GM12878 (cell line): Measurements from ENCODE around the gene ZFHX2. TPM values are rescaled to one million over a fixed set of nuclear protein-coding genes. Genes with fewer than 3 reads are reported as not detected.

Experiments used
- BRCA1 ChIP-seq: IDR thresholded peaks from 2 replicates; pipeline ENCODE4 v1.6.1; 2011; ENCODE audit warnings: low read depth, low read length, improper control_type of control experiment
- CEBPB ChIP-seq, 2 experiments: fragments of 150-350 bp in 1 of 2; IDR thresholded peaks; 2 replicates each; pipeline ENCODE4 v1.6.1; 2012 to 2014; ENCODE audit warnings: low read depth in 2 of 2, low read length in 2 of 2, borderline replicate concordance in 1 of 2, inconsistent platforms in 1 of 2
- HDAC2 ChIP-seq: fragments of 200-600 bp; sonication (generic); IDR thresholded peaks from 2 replicates; pipeline ENCODE4 v1.6.1; 2017
- NRF1 ChIP-seq: conservative IDR thresholded peaks from 2 replicates; pipeline ENCODE4 v1.6.1; 2011; ENCODE audit warnings: mild to moderate bottlenecking, low read depth, low read length, improper control_type of control experiment
- ZBED1 ChIP-seq: IDR thresholded peaks from 2 replicates; pipeline ENCODE4 v1.6.1; 2016; ENCODE audit warnings: borderline replicate concordance
- ZNF207 ChIP-seq: fragments of 450-650 bp; IDR thresholded peaks from 2 replicates; pipeline ENCODE4 v1.6.1; 2014; ENCODE audit warnings: antibody characterized with exemption, mild to moderate bottlenecking, borderline replicate concordance
- polyA plus RNA-seq, 11 experiments: library from polyadenylated mRNA; depleted of rRNA in 4 of 11; unstranded in 6 of 11; stranded (reverse) in 5 of 11; fragments of >200 nt; fragmentation: Nextera tagmentation in 4 of 11; fragmentation: Illumina TruSeq in 1 of 11; extraction: Ambion mirVana in 4 of 11; extraction: Trizol in 1 of 11; gene quantifications; 1 replicate in 1 of 11; 2 replicates in 10 of 11; pipeline versions ENCODE4 v1.2.1 to v1.2.3, GENCODE V29; 2011 to 2016; ENCODE audit warnings: inconsistent platforms in 2 of 11, missing spikeins in 2 of 11, low read depth in 1 of 11
- total RNA-seq, 4 experiments: library from RNA; depleted of rRNA in 3 of 4; stranded (reverse); fragments of >200 nt in 3 of 4; fragmentation: Illumina TruSeq in 1 of 4; extraction: Trizol in 1 of 4; gene quantifications; 2 replicates each; pipeline versions ENCODE4 v1.2.1 to v1.2.3, GENCODE V29; 2013 to 2021
- TF ChIP-seq, protein P1 (sequence below): IDR thresholded peaks from 2 replicates; pipeline ENCODE4 v1.6.1; 2011; ENCODE audit warnings: low read depth, mild to moderate bottlenecking, low read length, moderate library complexity, borderline replicate concordance; ENCODE audit errors: extremely low read depth
- TF ChIP-seq, protein P2 (sequence below): IDR thresholded peaks from 2 replicates; pipeline ENCODE4 v1.6.1; 2012; ENCODE audit warnings: low read depth, low read length, improper control_type of control experiment
- TF ChIP-seq, protein P3 (sequence below): fragments of 150-350 bp; IDR thresholded peaks from 2 replicates; pipeline ENCODE4 v1.6.1; 2016; ENCODE audit warnings: low read depth, low read length
- TF ChIP-seq, protein P4 (sequence below): fragments of 450-650 bp; formaldehyde crosslinking; IDR thresholded peaks from 2 replicates; pipeline ENCODE4 v1.4.0; 2022; ENCODE audit warnings: mild to moderate bottlenecking, moderate library complexity

The ZFHX2 gene
- total and polyA plus RNA-seq, 10 of the 15 experiments (the other 5 are each of a cell fraction or from before 2014, with no cell fraction given), result 0.27 to 2.2 (median 0.55) TPM

DNA sequence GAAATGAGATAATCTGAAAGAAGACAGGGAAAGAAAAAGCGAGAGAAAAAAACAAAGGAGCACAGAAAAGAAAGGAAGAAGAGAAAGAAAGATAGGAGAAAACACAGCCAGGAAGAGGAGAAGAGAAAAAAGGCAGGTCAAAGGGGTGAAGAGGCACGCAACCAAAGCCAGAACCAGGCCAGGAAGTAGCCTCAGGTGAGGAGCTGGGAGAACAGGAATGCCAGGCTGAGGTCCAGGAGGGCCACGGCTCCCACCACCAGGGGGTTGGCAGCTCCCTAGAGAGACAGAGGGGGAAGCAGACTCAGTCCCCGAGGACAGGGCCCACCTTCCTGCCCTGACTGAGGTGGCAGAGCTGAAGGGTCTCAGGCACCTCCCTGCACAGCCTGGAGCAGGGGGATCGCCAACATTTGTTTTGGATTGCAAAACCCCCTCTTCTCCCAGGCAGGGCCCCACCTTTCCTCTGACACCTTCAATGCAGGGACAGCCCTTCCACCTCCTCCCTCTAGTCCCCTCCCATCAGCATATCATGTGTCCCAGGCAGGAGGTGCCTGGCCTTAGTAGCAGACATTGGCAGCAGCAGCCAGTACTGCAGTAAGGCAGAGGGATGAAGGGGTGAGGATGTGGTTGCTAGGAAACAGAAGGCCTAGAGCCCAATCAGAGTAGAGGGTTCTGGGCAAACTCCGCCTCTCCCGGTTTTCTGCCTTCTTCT lies 18.0 kb upstream of the ZFHX2 start (continued):
- TF ChIP-seq, protein P1, sequence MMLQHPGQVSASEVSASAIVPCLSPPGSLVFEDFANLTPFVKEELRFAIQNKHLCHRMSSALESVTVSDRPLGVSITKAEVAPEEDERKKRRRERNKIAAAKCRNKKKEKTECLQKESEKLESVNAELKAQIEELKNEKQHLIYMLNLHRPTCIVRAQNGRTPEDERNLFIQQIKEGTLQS, result no peak
- no peak for TF ChIP-seq HDAC2
- TF ChIP-seq BRCA1, result no peak
- no peak for TF ChIP-seq ZBED1
- TF ChIP-seq, protein P2, sequence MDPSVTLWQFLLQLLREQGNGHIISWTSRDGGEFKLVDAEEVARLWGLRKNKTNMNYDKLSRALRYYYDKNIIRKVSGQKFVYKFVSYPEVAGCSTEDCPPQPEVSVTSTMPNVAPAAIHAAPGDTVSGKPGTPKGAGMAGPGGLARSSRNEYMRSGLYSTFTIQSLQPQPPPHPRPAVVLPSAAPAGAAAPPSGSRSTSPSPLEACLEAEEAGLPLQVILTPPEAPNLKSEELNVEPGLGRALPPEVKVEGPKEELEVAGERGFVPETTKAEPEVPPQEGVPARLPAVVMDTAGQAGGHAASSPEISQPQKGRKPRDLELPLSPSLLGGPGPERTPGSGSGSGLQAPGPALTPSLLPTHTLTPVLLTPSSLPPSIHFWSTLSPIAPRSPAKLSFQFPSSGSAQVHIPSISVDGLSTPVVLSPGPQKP, result no peak
- TF ChIP-seq ZNF207, result no peak
- TF ChIP-seq, protein P3, sequence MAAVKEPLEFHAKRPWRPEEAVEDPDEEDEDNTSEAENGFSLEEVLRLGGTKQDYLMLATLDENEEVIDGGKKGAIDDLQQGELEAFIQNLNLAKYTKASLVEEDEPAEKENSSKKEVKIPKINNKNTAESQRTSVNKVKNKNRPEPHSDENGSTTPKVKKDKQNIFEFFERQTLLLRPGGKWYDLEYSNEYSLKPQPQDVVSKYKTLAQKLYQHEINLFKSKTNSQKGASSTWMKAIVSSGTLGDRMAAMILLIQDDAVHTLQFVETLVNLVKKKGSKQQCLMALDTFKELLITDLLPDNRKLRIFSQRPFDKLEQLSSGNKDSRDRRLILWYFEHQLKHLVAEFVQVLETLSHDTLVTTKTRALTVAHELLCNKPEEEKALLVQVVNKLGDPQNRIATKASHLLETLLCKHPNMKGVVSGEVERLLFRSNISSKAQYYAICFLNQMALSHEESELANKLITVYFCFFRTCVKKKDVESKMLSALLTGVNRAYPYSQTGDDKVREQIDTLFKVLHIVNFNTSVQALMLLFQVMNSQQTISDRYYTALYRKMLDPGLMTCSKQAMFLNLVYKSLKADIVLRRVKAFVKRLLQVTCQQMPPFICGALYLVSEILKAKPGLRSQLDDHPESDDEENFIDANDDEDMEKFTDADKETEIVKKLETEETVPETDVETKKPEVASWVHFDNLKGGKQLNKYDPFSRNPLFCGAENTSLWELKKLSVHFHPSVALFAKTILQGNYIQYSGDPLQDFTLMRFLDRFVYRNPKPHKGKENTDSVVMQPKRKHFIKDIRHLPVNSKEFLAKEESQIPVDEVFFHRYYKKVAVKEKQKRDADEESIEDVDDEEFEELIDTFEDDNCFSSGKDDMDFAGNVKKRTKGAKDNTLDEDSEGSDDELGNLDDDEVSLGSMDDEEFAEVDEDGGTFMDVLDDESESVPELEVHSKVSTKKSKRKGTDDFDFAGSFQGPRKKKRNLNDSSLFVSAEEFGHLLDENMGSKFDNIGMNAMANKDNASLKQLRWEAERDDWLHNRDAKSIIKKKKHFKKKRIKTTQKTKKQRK, result no peak
- no peak for TF ChIP-seq NRF1
- TF ChIP-seq CEBPB (IDR thresholded peaks at IDR 0.05; ENCODE audit: borderline replicate concordance in 1 of 2, low read depth in 2 of 2, low read length in 2 of 2), result no peak
- TF ChIP-seq, protein P4, sequence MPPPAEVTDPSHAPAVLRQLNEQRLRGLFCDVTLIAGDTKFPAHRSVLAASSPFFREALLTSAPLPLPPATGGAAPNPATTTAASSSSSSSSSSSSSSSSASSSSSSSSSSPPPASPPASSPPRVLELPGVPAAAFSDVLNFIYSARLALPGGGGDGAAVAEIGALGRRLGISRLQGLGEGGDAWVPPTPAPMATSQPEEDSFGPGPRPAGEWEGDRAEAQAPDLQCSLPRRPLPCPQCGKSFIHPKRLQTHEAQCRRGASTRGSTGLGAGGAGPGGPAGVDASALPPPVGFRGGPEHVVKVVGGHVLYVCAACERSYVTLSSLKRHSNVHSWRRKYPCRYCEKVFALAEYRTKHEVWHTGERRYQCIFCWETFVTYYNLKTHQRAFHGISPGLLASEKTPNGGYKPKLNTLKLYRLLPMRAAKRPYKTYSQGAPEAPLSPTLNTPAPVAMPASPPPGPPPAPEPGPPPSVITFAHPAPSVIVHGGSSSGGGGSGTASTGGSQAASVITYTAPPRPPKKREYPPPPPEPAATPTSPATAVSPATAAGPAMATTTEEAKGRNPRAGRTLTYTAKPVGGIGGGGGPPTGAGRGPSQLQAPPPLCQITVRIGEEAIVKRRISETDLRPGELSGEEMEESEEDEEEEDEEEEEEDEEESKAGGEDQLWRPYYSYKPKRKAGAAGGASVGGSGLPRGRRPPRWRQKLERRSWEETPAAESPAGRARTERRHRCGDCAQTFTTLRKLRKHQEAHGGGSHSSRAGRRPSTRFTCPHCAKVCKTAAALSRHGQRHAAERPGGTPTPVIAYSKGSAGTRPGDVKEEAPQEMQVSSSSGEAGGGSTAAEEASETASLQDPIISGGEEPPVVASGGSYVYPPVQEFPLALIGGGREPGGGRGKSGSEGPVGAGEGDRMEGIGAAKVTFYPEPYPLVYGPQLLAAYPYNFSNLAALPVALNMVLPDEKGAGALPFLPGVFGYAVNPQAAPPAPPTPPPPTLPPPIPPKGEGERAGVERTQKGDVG, result no peak
